Head of caudate nucleus (tissue), 42 donors: ENCODE measurements around the gene HSPB2.

Experiments
- DNase-seq, 42 donors: peaks; one replicate each; pipeline versions ENCODE4 v3.0.0 to v3.0.0-alpha.2; 2020 to 2021; ENCODE audit warnings: mixed read lengths in 7 of 42
- intact Hi-C: fragments of 100-400 bp; cut with DNase I; formaldehyde crosslinking; loops from one replicate; pipeline ENCODE4 v1.15.0; 2022

The HSPB2 gene

DNA sequence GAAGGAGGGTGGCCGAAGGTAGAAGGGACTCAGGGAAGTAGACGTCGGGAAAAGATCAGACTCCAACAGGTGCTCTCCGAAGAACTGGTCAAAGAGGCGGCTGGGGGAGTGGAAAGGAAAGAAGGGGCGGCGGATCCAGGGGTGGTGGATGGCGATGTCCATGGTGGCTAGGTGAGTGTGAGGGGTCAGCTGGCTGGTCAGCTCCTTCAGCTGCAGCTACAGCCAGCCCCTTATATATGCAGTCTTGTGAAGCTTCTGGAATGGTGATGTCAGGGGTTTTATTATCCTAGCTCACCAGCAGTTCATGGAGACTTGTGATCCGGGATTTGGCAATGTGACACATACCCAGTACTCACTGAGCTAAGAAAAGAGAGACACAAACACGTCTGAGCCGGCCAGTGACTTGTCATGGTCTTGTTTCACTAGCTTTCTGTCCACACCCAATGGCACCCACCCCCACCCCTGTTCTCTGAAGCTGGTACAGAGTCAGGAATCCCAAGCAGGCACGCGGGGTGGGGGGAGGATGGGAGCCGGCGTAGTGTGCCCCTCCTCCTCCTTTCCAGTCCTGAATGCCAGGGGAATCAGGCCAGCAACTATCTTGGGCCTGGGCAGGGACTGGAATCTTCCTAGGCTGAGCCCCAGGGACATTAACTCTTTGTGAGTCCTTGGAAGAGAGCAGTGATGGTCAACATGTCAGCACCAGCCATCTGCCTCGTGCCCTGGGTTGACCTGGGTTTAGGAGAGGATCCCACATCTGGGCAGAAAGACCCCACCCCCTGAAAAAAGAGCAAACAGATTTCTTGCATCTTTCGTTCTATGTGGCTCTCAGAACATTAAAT lies 752 bp upstream of the HSPB2 start, which contains the start of gene CRYAB:
CRYAB (minus strand) TSS at position 208 of the 839 bp plus-strand sequence; CDS start at position 162, 46 bp downstream.
- intact Hi-C loops, result loop anchor here (5.0 kb wide), 1 partner anchor 71 kb away; no protein-coding TSS in a partner anchor
- DNase-seq, result peak; percentile 80 to 97 (median 92)

DNA sequence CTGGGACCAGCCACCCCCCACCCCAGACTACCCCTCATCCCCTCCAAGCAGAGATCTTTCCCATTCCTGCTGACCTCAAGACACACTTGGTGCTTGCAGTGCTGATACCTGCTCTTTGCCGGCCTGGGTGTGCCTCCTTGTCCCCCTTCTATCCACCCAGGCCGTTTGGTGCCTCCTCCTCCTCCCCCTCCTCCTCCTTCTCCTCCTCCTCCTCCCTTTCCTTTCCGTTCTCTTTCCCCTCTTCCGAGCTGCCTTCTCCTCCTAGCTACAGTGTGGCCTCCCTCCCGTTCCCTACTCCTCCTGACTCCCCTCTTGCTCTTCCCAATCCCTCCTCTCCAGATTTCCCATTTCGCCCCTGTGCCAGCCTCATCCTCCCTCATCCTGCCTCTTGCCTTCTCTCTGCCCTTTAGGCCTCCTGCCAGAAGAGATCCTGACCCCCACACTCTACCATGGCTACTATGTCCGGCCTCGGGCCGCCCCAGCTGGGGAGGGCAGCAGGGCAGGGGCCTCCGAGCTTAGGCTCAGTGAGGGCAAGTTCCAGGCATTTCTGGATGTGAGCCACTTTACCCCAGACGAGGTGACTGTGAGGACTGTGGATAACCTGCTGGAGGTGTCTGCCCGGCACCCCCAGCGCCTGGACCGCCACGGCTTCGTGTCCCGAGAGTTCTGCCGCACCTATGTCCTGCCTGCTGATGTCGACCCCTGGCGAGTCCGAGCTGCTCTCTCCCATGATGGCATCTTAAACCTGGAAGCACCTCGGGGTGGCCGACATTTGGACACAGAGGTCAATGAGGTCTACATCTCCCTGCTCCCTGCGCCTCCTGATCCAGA lies 712 bp downstream of the HSPB2 start:
- peak in 17 of 42 donors; percentile 19 to 70 (median 42) for DNase-seq
- intact Hi-C loops, result loop anchor here (5.0 kb wide), 1 partner anchor 69 kb away; no protein-coding TSS in a partner anchor

DNA sequence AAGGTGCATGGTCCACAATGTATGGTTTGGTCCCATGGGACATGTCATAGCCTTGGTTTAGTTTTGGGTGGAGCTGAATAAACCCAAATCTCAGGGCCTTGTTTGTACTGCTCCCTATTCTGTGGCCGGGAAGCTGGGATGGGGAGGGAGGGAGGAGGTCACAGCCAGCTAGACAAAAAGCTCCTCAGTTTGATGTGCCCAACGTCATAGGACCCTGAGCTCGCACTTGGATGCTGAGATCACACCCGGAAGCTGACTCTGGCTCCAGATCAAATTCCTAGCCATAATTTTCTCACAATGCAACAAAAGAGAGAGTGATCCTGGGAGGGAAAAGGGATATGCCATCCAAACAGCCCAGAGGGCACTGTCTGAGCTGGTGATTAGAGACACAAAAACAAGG lies 1.5 kb downstream of the HSPB2 start:
- intact Hi-C loops, result loop anchor here (5.0 kb wide), 1 partner anchor 68 kb away; no protein-coding TSS in a partner anchor

DNA sequence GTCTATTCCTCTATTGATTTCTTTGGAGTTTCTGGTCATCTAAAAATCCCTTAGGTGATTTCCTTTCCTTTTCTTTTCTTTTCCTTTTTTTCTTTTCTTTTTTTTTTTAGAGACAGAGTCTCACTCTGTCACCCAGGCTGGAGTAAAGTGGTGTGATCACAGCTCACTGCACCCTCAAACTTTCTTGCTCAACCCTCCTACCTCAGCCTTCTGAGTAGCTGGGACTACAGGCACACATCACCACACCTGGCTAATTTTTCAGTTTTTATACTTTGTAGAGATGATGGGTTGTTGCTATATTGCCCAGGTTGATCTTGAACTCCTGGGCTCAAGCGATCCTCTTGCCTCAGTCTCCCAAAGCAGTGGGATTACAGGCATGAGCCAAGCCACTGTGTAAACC lies 4.2 kb downstream of the HSPB2 start:
- intact Hi-C loops, result no loop called here
- DNase-seq, result no peak

More for the DNA sequence above, 1.5 kb downstream of the HSPB2 start:
- DNase-seq, result peak in 41 of 42 donors; percentile 31 to 95 (median 81)

DNA sequence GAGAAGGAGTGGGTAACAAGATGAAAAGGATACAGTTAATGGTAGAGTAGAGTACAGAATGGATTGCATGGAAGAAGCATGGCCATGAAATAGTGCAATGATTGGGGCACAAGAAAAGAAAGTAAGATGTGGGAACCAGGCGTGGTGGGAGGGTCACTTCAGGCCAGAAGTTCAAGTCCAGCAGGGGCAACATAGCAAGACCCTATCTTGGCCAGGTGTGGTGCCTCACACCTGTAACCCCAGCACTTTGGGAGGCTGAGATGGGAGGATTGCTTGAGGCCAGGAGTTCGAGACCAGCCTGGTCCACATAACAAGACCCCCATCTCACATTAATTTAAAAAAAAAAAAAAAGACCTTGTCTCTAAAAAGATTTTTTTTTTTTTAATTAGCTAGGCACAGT lies 4.8 kb downstream of the HSPB2 start:
- DNase-seq, result no peak
- intact Hi-C loops, result no loop called here

DNA sequence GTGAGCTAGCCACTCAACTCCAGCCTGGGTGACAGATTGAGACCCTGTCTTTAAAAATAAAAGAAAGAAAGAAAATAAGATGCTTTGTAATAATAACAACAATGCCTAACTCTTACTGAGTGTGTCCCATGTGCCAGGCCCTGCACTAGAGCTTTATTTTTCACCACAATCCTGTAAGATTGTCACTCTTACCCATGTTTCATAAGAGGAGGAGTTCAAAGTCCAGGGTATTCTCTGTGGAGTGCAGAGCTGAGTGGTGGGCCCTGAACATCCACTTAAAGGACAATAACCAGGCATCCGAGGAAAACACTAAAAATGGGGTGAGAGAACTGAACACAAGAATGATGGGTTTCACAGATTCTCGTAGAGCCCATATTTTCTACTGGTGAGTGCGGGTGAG lies 5.3 kb downstream of the HSPB2 start:
- DNase-seq, result no peak

DNA sequence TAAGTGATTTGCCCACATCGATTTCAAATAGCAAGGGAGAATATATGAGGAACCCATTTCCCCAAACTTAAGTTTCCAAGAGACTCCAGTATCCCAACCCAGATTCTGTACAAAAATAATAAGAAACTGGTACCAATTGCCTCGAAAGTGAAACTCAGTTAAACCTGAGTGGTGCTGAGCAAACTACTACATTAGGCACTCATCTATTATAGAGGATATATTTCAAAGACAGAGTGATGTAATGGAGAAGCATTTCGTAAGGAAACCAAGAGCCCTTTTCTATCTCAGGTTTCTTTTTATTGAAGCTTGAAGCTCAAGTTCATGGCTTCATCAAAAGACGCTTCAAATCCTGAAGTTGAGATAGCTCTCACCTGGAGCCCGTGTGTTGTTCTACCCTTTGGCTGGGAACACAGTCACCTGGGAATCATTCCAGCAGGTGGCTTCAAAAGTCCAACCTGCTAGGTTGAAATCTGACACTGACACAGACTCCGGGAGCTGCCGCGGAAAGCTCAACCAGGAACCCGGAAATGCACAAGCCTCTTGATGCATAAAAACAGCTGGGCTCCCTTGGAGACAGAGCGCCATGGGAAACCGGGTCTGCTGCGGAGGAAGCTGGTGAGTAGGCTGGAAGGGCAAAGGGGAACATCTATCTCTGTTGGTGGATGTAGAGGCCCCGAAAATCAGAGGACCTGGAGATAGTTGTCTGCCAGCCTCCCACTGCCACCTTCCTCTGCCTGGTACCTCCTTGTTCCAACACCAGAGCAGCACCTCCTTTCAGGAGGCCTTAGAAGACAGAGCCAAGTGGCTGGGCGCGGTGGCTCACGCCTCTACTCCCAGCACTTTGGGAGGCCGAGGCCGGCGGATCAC lies 6.1 kb downstream of the HSPB2 start, which contains the start of gene C11orf52:
C11orf52 (plus strand) TSS at position 524 of the 867 bp plus-strand sequence; CDS start at position 584, 60 bp downstream.
- DNase-seq, result peak in 1 of 42 donors; percentile 37
- intact Hi-C loops, result no loop called here

More for the DNA sequence above, 5.3 kb downstream of the HSPB2 start:
- intact Hi-C loops, result no loop called here

DNA sequence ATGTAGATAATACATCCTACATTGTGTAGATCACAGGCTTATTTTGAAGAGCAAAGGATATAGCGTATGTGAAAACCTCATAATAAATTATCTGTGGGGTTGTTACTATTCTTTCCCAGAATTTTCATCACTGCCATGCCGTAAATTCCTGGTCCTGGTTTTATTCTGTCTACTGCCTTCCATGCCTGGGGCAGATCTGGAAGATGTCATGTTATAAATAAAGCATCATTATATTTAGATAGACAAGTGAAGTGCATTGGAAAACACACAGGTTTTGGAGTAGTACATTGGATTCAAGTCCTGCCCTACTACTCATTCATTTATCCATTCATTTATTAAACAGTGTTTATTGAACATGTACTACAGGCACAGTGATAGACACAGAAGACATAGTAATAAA lies 8.4 kb downstream of the HSPB2 start:
- DNase-seq, result no peak
- intact Hi-C loops, result no loop called here

DNA sequence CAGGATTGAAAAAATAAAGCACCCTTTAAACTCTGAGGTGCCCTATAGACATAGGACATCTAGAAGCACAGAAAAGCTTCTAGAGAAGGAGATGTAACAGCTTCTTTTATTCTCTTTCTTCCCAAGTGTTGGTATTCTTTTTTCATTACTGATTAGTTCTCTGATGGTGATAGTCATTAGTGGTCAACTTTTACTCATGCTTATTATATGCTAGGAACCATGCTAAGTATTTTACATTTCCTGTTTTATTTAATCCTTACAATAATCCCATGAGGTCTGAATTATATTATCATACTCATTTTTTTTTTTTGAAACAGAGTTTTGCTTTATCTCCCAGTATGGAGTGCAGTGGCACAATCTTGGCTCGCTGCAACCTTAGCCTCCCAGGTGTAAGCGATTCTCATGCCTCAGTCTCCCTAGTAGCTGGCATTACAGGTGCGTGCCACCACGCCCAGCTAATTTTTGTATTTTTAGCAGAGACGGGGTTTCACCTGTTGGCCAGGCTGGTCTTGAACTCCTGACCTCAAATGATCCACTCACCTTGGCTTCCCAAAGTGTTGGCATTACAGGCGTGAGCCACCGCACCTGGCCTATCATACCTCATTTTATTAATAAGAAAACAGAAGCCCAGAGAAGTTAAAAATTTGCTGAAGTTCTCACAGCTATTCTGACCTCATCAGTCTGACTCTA lies 9.2 kb downstream of the HSPB2 start:
- intact Hi-C loops, result no loop called here
- no peak for DNase-seq

DNA sequence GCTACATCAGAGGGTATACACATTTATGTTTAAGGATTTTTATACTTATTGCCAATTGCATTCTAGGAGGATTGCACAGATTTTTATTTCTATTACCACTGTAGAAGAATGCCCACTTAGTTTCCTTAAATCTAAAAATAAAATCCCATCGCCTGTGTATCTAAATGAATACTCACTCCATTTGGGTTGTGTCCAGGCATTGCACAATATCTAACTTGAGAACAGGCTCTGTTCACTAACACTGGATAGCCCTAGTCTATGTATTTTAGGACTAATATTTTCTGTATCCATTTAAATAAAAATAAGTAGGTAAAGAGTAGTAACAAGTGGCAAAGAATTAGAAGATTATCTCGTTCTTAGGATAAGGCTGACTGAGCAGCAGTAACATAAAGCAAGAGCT lies 10.3 kb downstream of the HSPB2 start:
- intact Hi-C loops, result no loop called here
- peak in 3 of 42 donors; percentile 44 to 61 (median 49) for DNase-seq

DNA sequence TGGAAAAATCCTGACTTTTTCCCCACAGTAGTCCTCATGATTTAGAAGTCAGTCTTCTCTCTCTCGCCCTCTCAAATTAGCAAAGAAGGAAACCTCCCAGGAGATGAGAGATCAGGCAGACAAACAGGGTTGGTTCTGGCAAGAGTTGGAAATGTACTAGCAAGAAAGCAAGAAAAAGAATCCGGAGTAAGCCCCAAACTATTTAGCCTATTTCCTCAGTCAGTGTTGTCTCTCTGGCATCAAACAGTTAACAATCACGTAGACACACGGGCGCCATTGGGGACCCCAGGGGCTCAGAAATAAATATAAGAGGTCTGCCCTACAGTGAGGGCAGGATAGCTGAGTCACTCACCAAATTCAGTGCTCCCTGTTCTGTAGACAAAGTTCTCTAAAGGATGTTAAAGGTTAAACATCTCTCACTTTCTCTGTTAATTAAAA lies 10.8 kb downstream of the HSPB2 start:
- intact Hi-C loops, result no loop called here
- DNase-seq, result no peak

DNA sequence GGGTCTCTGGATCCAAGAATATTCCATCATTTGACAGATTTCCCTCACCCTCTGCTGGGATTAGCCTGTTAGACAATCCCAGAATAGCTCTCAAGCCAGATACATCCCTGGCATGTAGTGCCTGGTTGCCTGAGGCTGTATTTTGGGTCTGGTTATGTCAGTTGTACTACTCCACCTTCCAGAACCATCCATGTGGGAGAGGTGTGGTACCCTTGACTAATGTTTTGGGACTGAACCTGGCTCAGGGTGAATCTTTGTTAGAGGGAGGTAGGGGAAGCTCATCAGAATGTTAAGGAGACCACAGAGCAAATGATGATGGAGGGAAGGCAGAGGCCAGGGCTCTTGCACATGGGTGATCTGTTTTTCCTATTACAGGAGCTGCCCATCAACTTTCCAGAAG lies 11.4 kb downstream of the HSPB2 start:
- intact Hi-C loops, result no loop called here
- DNase-seq, result peak in 1 of 42 donors; percentile 30

DNA sequence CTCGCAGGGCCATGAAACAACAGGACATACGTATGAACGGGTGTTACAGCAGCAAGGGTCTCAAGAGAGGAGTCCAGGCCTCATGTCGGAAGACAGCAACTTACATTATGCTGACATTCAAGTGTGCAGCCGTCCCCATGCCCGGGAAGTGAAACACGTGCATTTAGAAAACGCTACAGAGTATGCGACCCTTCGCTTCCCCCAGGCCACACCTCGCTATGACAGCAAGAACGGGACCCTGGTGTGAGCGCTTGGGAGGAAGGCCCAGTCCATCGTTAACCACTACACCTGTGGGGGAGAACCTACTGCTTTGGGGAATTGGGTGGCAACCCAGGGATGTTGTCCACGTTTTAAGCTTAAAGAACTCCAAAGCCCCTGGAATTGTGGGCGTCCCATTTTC lies 13.4 kb downstream of the HSPB2 start:
- DNase-seq, result no peak

DNA sequence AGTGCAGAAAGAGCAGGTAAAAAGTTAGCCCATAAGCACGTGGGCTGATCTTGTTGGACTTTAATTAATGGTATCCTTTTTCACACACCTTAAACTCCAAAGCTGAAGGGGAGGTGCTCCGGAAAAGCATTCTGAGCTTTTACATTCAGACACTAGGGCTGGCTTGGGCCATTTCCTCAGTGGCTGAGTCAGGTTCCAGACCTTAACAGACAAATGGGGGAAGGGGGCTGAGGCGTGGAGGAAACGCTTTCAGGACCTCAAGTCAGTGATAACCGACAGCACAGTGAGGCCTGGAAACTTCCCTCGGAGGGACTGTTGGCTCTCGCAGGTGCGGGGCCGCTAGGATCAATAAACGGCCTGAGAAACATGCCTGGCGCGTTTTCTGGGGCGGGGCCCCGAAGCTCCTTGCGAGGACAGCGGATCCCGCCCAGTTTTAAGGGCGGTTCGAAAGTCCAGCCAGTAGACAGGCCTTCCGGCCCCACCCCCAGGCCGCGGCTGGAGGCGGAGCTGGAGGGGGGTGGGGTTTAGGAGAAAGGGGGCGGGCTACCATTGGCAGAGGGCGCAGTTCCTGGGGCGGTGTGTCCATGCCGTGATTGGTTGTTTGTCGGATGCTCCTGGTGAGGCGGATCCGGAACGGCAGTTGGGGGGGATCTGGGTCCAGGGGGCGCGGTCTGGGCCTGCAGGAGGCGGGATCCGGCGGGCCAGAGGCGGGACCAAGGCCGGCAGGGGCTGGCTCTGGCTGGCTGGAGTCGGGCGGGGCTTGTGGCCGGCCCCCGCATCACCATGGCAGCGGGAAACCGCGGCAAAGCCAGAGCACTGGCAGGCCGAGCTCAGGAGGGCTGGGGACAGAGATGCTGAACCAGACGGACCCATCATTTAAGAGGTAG lies 14.2 kb downstream of the HSPB2 start:
- DNase-seq, result peak; percentile 91 to 99 (median 98)
- intact Hi-C loops, result loop anchor here (5.0 kb wide), 1 partner anchor 49 kb away; the partner anchor contains the start of genes CFAP68 and FDXACB1

More for the DNA sequence above, 13.4 kb downstream of the HSPB2 start:
- intact Hi-C loops, result loop anchor here (5.0 kb wide), 1 partner anchor 49 kb away; the partner anchor contains the start of genes CFAP68 and FDXACB1

DNA sequence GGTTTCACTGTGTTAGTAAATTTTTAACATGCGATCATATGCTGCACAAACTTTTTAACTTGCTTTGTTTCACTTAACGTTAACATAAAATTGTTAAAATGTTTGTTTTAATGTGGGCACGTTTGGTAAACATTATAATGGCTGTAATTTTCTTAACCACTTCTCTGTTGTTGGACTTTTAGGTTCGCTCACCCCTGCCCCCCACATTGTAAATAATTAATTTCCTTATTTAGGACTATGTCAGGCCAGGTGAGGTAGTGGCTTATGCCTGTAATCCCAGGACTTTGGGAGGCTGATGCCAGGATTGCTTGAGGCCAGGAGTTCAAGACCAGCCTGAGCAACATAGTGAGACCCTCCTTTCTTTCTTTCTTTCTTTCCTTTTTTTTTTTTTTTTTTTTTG lies 17.9 kb downstream of the HSPB2 start:
- no peak for DNase-seq
- intact Hi-C loops, result loop anchor here (10.0 kb wide), 1 partner anchor 144 kb away; the partner anchor contains the start of genes NKAPD1 and PIH1D2

DNA sequence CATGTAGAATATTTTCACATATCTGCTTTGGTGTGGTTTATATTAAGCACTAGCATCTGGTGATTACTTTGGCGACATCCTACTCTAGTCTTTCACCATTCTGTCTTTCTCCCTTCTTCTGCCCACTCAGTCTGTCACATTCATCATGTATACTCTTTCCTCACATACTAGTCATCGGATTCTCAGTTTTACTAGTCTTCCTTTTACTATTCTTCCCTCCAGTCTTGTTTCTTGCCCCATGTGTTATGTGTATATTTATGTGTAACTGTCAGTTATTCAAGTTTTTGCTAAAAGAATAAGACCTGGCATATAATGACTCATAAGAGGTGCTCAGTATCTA lies 20.0 kb downstream of the HSPB2 start:
- intact Hi-C loops, result loop anchor here (10.0 kb wide), 1 partner anchor 142 kb away; the partner anchor contains the start of genes NKAPD1 and PIH1D2
- no peak for DNase-seq

DNA sequence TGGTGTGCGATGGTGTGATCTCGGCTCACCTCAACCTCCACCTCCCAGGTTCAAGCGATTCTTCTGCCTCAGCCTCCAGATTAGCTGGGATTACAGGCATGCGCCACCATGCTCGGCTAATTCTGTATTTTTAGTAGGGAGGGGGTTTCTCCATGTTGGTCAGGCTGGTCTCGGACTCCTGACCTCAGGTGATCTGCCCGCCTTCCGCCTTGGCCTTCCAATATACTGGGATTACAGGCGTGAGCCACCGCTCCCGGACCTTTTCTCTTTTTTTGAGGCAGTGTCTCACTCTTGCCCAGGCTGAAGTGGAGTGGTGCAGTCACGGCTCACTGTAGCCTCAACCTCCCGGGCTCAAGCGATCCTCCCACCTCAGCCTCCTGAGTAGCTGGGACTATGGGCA lies 20.6 kb downstream of the HSPB2 start:
- intact Hi-C loops, result loop anchor here (10.0 kb wide), 1 partner anchor 142 kb away; the partner anchor contains the start of genes NKAPD1 and PIH1D2
- DNase-seq, result peak in 1 of 42 donors; percentile 37
